SIG-M5 (cell line): Measurements from ENCODE around the gene CDC20.
"Not testable (repeated sequence)": the region's sequence is repeated elsewhere in the genome, so short reads cannot be mapped to it uniquely, and the experiment has no call there.

Experiments
- DNase-seq: peaks from one replicate; lab custom pipeline; 2025; lab: John Stamatoyannopoulos, UW

CDC20 gene

GRCh38 chr1:43383449-43383848 lies 24.7 kb downstream of the CDC20 start:
- no peak for DNase-seq

GRCh38 chr1:43386676-43387075 lies 27.9 kb downstream of the CDC20 start:
- no peak for DNase-seq

DNA sequence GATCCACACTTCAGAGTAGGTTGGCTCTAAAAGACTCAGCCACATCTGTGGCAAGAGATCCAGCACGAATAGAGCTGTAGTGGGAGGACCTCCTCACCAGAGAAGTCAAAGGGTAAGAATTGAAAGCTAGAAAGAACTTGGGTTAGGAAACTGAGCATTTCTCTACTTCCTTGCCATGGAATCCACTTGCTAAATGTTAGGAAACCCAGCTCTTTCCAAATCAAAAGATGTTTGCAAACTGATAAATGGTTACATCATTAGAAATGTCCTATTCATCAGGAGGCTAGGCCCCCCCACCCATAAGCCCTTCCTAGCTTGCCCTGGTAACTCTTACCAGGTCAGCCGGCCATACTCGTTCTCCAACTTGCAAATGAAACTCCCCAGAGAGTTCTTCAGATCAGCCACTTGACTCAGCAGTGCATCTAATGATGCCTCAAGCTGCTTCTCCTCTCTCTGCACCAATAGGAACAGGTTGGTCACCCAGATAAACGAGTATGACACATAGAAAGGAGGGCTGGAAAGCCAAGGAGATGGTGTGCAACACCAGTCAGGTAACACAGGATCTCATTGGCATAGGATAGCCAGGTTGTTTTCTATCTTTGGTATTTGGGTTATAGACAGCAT lies 29.3 kb downstream of the CDC20 start:
- no peak for DNase-seq

DNA sequence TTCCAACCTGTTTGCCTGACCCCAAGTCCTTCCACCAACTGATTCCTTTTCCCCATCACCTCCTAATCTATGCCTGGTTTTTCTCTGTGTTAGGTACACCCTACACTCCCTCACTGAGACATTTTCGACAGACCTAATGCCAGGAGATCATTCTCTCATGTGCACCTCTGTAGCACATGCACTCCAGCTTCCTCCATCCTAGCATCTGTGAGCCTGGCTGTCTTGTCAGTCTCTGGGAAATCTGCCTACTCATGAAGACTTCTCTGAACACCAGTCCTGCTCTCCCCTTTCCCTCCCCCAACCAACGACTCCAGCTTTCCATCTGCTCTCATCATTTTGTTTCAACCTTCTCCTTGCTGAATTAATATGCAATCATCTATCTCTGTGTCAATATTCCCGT lies 29.8 kb downstream of the CDC20 start:
- DNase-seq, result no peak

DNA sequence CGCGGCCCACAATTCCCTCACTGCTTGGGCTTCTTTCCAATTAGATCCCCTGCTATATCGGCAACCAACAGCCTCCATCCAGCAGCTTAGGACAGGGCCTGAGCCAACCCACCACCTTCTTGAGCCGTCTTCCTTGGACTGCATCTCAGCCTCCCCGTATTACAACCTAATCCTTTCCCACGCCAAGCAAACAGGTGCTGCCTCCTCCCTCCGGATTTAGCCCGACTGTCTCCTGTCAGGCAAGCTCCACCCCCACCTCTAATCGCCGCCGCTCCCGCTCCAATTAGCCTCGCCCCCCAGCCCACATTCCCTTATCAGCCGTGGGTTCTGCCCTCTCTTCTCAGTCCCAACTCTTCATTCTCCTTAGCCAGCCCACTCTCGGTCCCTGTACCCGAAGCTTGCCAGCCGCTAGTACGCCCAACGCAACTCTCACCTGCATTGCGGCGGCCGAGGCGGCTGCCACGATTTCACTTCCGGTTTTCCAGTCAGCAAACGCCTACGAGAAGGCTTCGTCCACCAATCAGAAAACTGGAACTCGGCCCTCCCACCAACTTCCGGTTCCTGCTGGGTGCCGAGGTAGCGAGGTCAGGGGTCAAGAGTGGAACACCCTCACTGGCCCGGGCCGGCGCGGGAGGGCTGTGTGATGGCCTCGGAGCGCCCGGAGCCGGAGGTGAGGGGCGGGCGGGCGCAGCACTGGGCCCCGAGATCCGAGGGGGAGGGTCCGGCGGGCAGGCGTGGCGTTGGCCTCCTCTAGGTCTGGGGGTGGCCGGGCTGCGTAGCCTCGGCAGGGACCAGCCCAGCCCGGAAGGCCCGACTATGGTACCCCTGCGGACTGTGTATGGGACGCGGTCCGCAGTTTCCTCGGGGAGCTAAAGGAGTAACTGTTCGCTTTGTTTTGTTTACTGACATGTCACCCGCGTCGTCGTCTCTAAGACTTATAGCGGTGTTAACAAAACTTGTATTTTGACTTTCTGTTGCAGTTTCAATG lies 30.8 kb downstream of the CDC20 start, which contains the start of the genes MED8 and SZT2:
Gene MED8 (minus strand): TSS at position 475 of the 988 bp plus-strand sequence. CDS start 36 bp downstream, at position 439.
Gene SZT2 (plus strand): TSS at position 574 of the 988 bp plus-strand sequence. CDS start 70 bp downstream, at position 644.
- DNase-seq, result peak; percentile 50

DNA sequence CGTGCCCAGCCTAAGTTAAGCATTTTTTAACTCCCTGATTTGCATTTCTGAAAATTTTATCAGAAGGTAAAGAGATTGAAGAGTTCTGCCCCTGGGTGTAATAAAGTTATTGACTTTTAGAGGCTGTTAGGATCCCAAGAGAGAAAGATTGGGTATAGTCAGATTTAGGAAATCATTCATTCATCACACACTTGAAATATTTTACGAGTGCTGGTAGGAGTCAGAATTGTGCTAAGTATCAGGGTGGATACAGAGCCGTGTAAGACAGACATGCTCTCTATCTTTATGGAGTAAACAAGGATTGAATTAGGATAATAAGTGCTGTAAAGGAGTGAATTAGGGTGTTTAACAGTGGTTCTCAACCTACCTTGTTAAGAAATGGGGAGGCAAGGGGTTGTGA lies 33.9 kb downstream of the CDC20 start:
- DNase-seq, result no peak

GRCh38 chr1:43395523-43395922 lies 36.7 kb downstream of the CDC20 start:
- DNase-seq, result no peak

DNA sequence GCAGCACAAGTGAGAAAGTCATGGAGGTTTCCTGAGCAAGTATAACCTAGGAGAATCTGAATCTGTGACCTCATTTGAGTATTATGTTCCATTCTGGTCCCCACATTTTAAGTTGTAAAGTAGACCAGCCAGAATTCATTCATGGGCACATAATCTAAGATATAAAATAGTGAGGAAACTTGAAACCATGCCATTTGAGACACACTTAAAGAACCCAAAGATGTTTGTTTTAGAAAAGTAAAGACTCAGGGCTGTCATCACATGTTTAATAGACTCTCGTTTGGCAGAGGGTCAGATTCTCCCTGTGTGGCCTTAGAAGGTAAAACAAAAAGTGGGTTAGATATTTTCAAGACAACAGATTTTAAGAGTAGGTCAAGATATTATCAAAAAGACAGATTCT lies 37.3 kb downstream of the CDC20 start:
- no peak for DNase-seq

GRCh38 chr1:43398227-43398626 lies 39.4 kb downstream of the CDC20 start:
- DNase-seq, result no peak

GRCh38 chr1:43400441-43400840 lies 41.7 kb downstream of the CDC20 start:
- not testable (repeated sequence) for DNase-seq

DNA sequence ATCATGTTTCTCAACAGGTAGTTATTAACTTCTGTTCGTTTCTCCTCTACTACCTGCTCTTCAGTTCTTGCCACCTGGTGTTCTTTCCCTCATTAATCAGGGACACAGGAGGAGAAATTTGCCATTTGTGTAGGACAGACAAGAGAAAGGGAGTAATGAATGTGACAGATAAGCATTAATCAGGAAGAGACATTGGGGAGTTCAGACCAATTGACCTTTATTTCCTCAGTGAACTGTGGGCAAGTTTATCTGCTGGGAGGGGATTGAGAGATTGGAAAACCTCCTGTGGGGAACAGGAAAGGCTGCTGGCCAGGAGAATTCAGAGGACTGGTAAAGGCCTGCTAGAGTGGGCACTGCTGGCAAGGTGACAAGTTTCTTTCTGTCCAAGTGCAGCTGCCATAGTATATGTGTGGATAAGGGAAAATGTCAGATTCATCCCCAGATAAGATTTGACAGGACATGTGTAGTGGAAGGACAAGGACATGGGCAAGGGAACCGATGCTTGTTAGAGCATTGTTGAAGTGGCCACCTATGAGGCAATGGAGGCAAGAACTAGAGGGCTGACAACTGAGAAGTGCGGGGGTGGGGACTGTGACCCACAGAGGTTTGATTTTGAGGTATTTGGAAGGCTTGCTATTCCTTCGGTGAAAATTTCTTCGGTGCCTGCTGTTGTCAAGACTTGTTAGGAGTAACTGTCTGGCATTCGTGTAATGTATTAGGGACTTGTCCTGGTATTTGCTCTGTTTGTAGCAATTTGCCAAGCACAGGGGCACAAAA lies 43.5 kb downstream of the CDC20 start:
- no peak for DNase-seq

GRCh38 chr1:43404353-43404752 lies 45.6 kb downstream of the CDC20 start:
- no peak for DNase-seq

GRCh38 chr1:43405219-43405875 lies 46.6 kb downstream of the CDC20 start:
- DNase-seq, result no peak

DNA sequence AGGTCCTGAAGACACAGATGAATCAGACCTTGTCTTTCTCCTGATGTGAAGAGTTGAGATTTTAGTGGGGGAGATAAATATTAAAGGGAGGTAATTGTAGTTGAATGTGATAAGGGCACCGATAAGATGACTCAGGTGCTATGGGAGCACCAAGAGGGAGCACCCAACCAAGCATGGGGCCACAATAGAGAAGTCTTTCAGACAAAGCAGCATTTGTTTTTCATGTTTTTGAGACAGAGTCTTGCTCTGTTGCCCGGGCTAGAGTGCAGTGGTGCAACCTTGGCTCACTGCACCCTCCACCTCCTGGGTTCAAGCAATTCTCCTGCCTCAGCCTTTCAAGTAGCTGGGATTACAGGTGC lies 47.1 kb downstream of the CDC20 start:
- DNase-seq, result no peak

- DNase-seq, result no peak
Measured at GRCh38 chr1:43410571-43410970, 51.8 kb downstream of the CDC20 start.
